Brain microvascular endothelial cell (primary cell): ENCODE data around the gene SLC9A3.

Source experiments
- DNase-seq: peaks from one replicate; pipeline ENCODE4 v3.0.0-alpha.2; 2020
- H3K27ac ChIP-seq: fragments of 250-450 bp; sonication (Bioruptor Pico); 2 replicates; pipeline ENCODE4 v1.5.1; 2020; ENCODE audit warnings: mild to moderate bottlenecking, moderate library complexity
- H3K27me3 ChIP-seq: fragments of 250-450 bp; sonication (Bioruptor Pico); replicated peaks from 2 replicates; pipeline ENCODE4 v1.5.1; 2020; ENCODE audit warnings: mild to moderate bottlenecking
- H3K36me3 ChIP-seq: fragments of 250-450 bp; sonication (Bioruptor Pico); replicated peaks from 2 replicates; pipeline ENCODE4 v1.5.1; 2020; ENCODE audit warnings: mild to moderate bottlenecking
- H3K4me3 ChIP-seq: 2 replicates; pipeline ENCODE4 v1.5.1; 2011; ENCODE audit warnings: low read depth, mild to moderate bottlenecking, control low read depth, low read length, moderate library complexity
- CTCF ChIP-seq: IDR thresholded peaks from 2 replicates; pipeline ENCODE4 v1.5.1; 2011; ENCODE audit warnings: low read depth, mild to moderate bottlenecking, moderate library complexity, low read length, control low read depth, inconsistent platforms; ENCODE audit errors: missing control alignments
- in situ Hi-C: cut with HindIII; loops from 2 replicates; pipeline ENCODE4 v1.10.0; 2017; ENCODE audit warnings: low sequenced_read_pairs, low pct_ligation_motif_present

SLC9A3 gene

GRCh38 chr5:516980-517379 is 7.3 kb downstream of the SLC9A3 start:
- in situ Hi-C loops = no loop called here
- no peak for TF ChIP-seq CTCF
- DNase-seq = no peak
- no peak overlapping the region for H3K4me3 ChIP-seq
- H3K27me3 ChIP-seq = peaks cover 31% of the 10 kb centered on the region
- H3K36me3 ChIP-seq = no peaks in the 10 kb centered on the region
- H3K27ac ChIP-seq = no peak overlapping the region

GRCh38 chr5:516338-516925 is 7.8 kb downstream of the SLC9A3 start:
- no peaks in the 10 kb centered on the region for H3K36me3 ChIP-seq
- no peak for TF ChIP-seq CTCF
- H3K4me3 ChIP-seq = no peak overlapping the region
- in situ Hi-C loops = no loop called here
- H3K27ac ChIP-seq = no peak overlapping the region
- peaks cover 27% of the 10 kb centered on the region for H3K27me3 ChIP-seq
- no peak for DNase-seq

- in situ Hi-C loops = no loop called here
- DNase-seq = no peak
- Histone ChIP-seq H3K27ac (no peak overlapping the region), H3K27me3 (peaks cover 20% of the 10 kb centered on the region), H3K36me3 (no peaks in the 10 kb centered on the region), H3K4me3 (no peak overlapping the region)
- TF ChIP-seq CTCF = no peak
Observed at GRCh38 chr5:515273-515836, 8.9 kb downstream of the SLC9A3 start.

GRCh38 chr5:514673-515072 is 9.6 kb downstream of the SLC9A3 start:
- H3K27me3 ChIP-seq = peaks cover 20% of the 10 kb centered on the region
- in situ Hi-C loops = no loop called here

GRCh38 chr5:514101-514485 is 10.2 kb downstream of the SLC9A3 start:
- no peaks in the 10 kb centered on the region for H3K36me3 ChIP-seq
- no peak overlapping the region for H3K4me3 ChIP-seq
- no peak overlapping the region for H3K27ac ChIP-seq
- no peak for TF ChIP-seq CTCF
- in situ Hi-C loops = no loop called here
- no peak for DNase-seq
- H3K27me3 ChIP-seq = peaks cover 20% of the 10 kb centered on the region

More at GRCh38 chr5:514673-515072, 9.6 kb downstream of the SLC9A3 start:
- TF ChIP-seq CTCF = no peak
- no peak overlapping the region for H3K27ac ChIP-seq
- no peaks in the 10 kb centered on the region for H3K36me3 ChIP-seq
- no peak overlapping the region for H3K4me3 ChIP-seq
- no peak for DNase-seq
